Ovary (tissue), 9 donors: ENCODE data around the gene CCT7. TPM values are rescaled to one million over a fixed set of nuclear protein-coding genes. Genes with fewer than 3 reads are reported as not detected.

Experiments
- DNase-seq, 5 donors: peaks; one replicate each; pipeline ENCODE4 v3.0.0-alpha.2; 2019 to 2020
- H3K27ac ChIP-seq, 2 donors: fragments of 200-600 bp; one replicate each; pipeline versions ENCODE4 v1.5.1 to v1.8.0; 2019 to 2022
- H3K27me3 ChIP-seq: fragments of 200-600 bp; one replicate; pipeline ENCODE4 v1.8.0; 2022
- H3K36me3 ChIP-seq: fragments of 200-600 bp; sonication (generic); one replicate; pipeline ENCODE4 v1.5.1; 2019
- H3K4me1 ChIP-seq: one replicate; pipeline ENCODE4 v1.8.1; 2013; ENCODE audit warnings: mild to moderate bottlenecking, moderate library complexity; ENCODE audit not compliant: insufficient read depth
- H3K4me3 ChIP-seq: fragments of 200-600 bp; sonication (generic); one replicate; pipeline ENCODE4 v1.5.1; 2017
- H3K9me3 ChIP-seq, 2 donors: fragments of 200-600 bp in 1 of 2; sonication (generic) in 1 of 2; one replicate each; pipeline versions ENCODE4 v1.5.1 to v1.8.1; 2013 to 2019; ENCODE audit warnings: mild to moderate bottlenecking in 1 of 2, moderate library complexity in 1 of 2
- CTCF ChIP-seq, 3 donors: fragments of 450-650 bp in 2 of 3; fragments of 200-600 bp in 1 of 3; IDR thresholded peaks; one replicate each; pipeline versions ENCODE4 v1.5.1 to v1.8.0; 2016 to 2022; ENCODE audit warnings: antibody characterized with exemption in 3 of 3, mild to moderate bottlenecking in 1 of 3
- EP300 ChIP-seq: sonication (generic); formaldehyde crosslinking; IDR thresholded peaks from one replicate; pipeline ENCODE4 v1.6.1; 2017; ENCODE audit warnings: antibody characterized with exemption
- POLR2A ChIP-seq: fragments of 450-650 bp; IDR thresholded peaks from one replicate; pipeline ENCODE4 v1.6.1; 2017; ENCODE audit warnings: antibody characterized with exemption, mild to moderate bottlenecking, moderate library complexity
- WGBS, 3 donors: extraction: QIAGEN DNeasy Blood & Tissue Kit in 1 of 3; methylation state at CpG; one replicate each; pipeline versions ENCODE4 v1.1.5 to v1.1.7; 2013 to 2017; 5-methylcytosine and 5-hydroxymethylcytosine counted together
- intact Hi-C, 4 donors: fragments of 100-400 bp; cut with DNase I; formaldehyde crosslinking; loops; one replicate each; pipeline versions ENCODE4 v1.11.0 to v1.15.1; 2022 to 2023
- polyA plus RNA-seq, 2 donors: library from polyadenylated mRNA; stranded (reverse); fragments of 200-250 nt in 1 of 2; fragments of 350-450 nt in 1 of 2; fragmentation: Illumina TruSeq in 1 of 2; extraction: RNeasy Lipid Tissue Mini Kit (QIAGEN cat#74804) in 1 of 2; gene quantifications; one replicate each; pipeline ENCODE4 v1.2.3, GENCODE V29; 2013 to 2014
- total RNA-seq, 7 donors: library from RNA; depleted of rRNA in 2 of 7; stranded (reverse); fragments of >200 nt in 2 of 7; fragmentation: NEBNext Ultra II Directional in 3 of 7; extraction: Animal tissue kit (Norgen Biotek cat#: 25700) in 3 of 7; gene quantifications; one replicate each; pipeline versions ENCODE4 v1.1.0 to v1.2.4, GENCODE V29; 2016 to 2023
- donor health status: DM: no; HTN: no; CAD: no; lungs with moderate emphysema.
- donor health status: DM: no; HTN: no; CAD: no.
- donor health status: Bipolar disorder and iron deficiency.
- donor health status: DM: yes; HTN: yes; CAD: no.
- donor health status: DM: no; HTN: no; CAD: no.
- donor health status: DM: yes; HTN: yes; CAD: no.

The CCT7 gene
- total and polyA plus RNA-seq, 9 donors = 143 to 289 (median 220) TPM

GRCh38 chr2:73263540-73264331 lies 29.6 kb downstream of the CCT7 start:
- 92% methylated on average over 16 of the region's 16 CpGs for WGBS, 3 donors
- no peak for TF ChIP-seq CTCF (IDR thresholded peaks at IDR 0.05)
- no peak for TF ChIP-seq EP300
- TF ChIP-seq POLR2A = no peak
- Histone ChIP-seq H3K4me1 (peaks cover 1% of the 10 kb centered on the region), H3K36me3 (no peaks in the 10 kb centered on the region), H3K27me3 (no peaks in the 10 kb centered on the region), H3K4me3 (no peak overlapping the region), H3K27ac (no peak overlapping the region), H3K9me3 (no peaks in the 10 kb centered on the region)
- no peak for DNase-seq
- intact Hi-C loops = no loop called here

- 88 to 90% (median 89%) methylated on average over 15 of the region's 15 CpGs for WGBS, 3 donors
- Histone ChIP-seq H3K4me3 (no peak overlapping the region), H3K27me3 (no peaks in the 10 kb centered on the region), H3K27ac (no peak overlapping the region), H3K36me3 (no peaks in the 10 kb centered on the region), H3K9me3 (no peaks in the 10 kb centered on the region), H3K4me1 (peaks cover 3% of the 10 kb centered on the region)
- TF ChIP-seq POLR2A (no peak), EP300 (no peak), CTCF (IDR thresholded peaks at IDR 0.05) (no peak)
- no peak for DNase-seq
- intact Hi-C loops = no loop called here
Observed at GRCh38 chr2:73264332-73264606, 30.2 kb downstream of the CCT7 start.

GRCh38 chr2:73264783-73265182 lies 30.7 kb downstream of the CCT7 start:
- 78 to 90% (median 79%) methylated on average over 4 of the region's 4 CpGs for WGBS, 3 donors
- intact Hi-C loops = no loop called here

GRCh38 chr2:73265298-73266060 lies 31.4 kb downstream of the CCT7 start:
- Histone ChIP-seq H3K4me3 (no peak overlapping the region), H3K36me3 (no peaks in the 10 kb centered on the region), H3K27me3 (no peaks in the 10 kb centered on the region), H3K9me3 (no peaks in the 10 kb centered on the region), H3K27ac (no peak overlapping the region), H3K4me1 (peaks cover 3% of the 10 kb centered on the region)
- DNase-seq = no peak
- 91 to 93% (median 92%) methylated on average over 28 of the region's 28 CpGs for WGBS, 3 donors
- intact Hi-C loops = no loop called here
- no peak for TF ChIP-seq CTCF (IDR thresholded peaks at IDR 0.05)

More at GRCh38 chr2:73264783-73265182, 30.7 kb downstream of the CCT7 start:
- no peak overlapping the region for H3K27ac ChIP-seq
- no peak for DNase-seq
- H3K36me3 ChIP-seq = no peaks in the 10 kb centered on the region
- H3K4me1 ChIP-seq = peaks cover 3% of the 10 kb centered on the region
- TF ChIP-seq CTCF (IDR thresholded peaks at IDR 0.05) (no peak), EP300 (no peak), POLR2A (no peak)
- no peaks in the 10 kb centered on the region for H3K27me3 ChIP-seq
- H3K9me3 ChIP-seq = no peaks in the 10 kb centered on the region
- H3K4me3 ChIP-seq = no peak overlapping the region
